KMS-11 (cell line): Measurements from ENCODE around the gene DDX56.

Experiments
- H2AFZ ChIP-seq: fragments of 200-600 bp; sonication (generic); 2 replicates; pipeline ENCODE4 v1.6.1; 2016; ENCODE audit warnings: antibody characterized with exemption, mixed run types, low read depth
- H3K27ac ChIP-seq: fragments of 200-600 bp; sonication (generic); 2 replicates; pipeline ENCODE4 v1.6.1; 2016; ENCODE audit warnings: mild to moderate bottlenecking, mixed run types
- H3K27me3 ChIP-seq: fragments of 200-600 bp; sonication (generic); 2 replicates; pipeline ENCODE4 v1.6.1; 2017; ENCODE audit warnings: mild to moderate bottlenecking, low read depth, mixed run types, moderate library complexity; ENCODE audit not compliant: insufficient read depth
- H3K36me3 ChIP-seq: fragments of 200-600 bp; sonication (generic); 2 replicates; pipeline ENCODE4 v1.6.1; 2017; ENCODE audit warnings: mild to moderate bottlenecking, mixed run types; ENCODE audit not compliant: insufficient read depth
- H3K4me1 ChIP-seq: fragments of 200-600 bp; sonication (generic); 2 replicates; pipeline ENCODE4 v1.6.1; 2016; ENCODE audit warnings: mild to moderate bottlenecking, low read depth, mixed run types; ENCODE audit not compliant: poor library complexity, severe bottlenecking
- H3K4me2 ChIP-seq: fragments of 200-600 bp; sonication (generic); 2 replicates; pipeline ENCODE4 v1.7.0; 2016; ENCODE audit warnings: mild to moderate bottlenecking, mixed run types
- H3K4me3 ChIP-seq: fragments of 200-600 bp; sonication (generic); IDR thresholded peaks from 2 replicates; pipeline ENCODE4 v1.6.1; 2017; ENCODE audit warnings: low read depth, low read length, mixed read lengths; ENCODE audit not compliant: insufficient read depth
- H3K79me2 ChIP-seq: fragments of 200-600 bp; sonication (generic); 2 replicates; pipeline ENCODE4 v1.6.1; 2016; ENCODE audit warnings: low read depth, mixed run types; ENCODE audit not compliant: insufficient read depth
- H3K9ac ChIP-seq: fragments of 200-600 bp; sonication (generic); 2 replicates; pipeline ENCODE4 v1.6.1; 2016; ENCODE audit warnings: mild to moderate bottlenecking, mixed run types
- H4K20me1 ChIP-seq: fragments of 200-600 bp; sonication (generic); 2 replicates; pipeline ENCODE4 v1.6.1; 2016; ENCODE audit warnings: mild to moderate bottlenecking, mixed run types; ENCODE audit not compliant: insufficient read depth
- CTCF ChIP-seq: fragments of 200-600 bp; sonication (generic); conservative IDR thresholded peaks from 2 replicates; pipeline ENCODE4 v1.6.1; 2017; ENCODE audit warnings: low read depth, mild to moderate bottlenecking, antibody characterized with exemption, low read length, moderate library complexity, mixed read lengths

DDX56 gene

GRCh38 chr7:44590910-44591309, 17.2 kb upstream of the DDX56 start:
- Histone ChIP-seq H2AFZ (no peak overlapping the region), H3K4me3 (no peak overlapping the region)

GRCh38 chr7:44587843-44588711, 14.4 kb upstream of the DDX56 start:
- Histone ChIP-seq H3K79me2 (no peaks in the 10 kb centered on the region), H3K27me3 (no peaks in the 10 kb centered on the region), H3K4me3 (no peak overlapping the region), H3K9ac (no peak overlapping the region), H2AFZ (no peak overlapping the region; the same call in 1 of the 2 replicates), H4K20me1 (no peaks in the 10 kb centered on the region), H3K4me2 (peak overlapping the region; percentile 55), H3K4me1 (peaks cover 16% of the 10 kb centered on the region), H3K36me3 (no peaks in the 10 kb centered on the region), H3K27ac (no peak overlapping the region)
- TF ChIP-seq CTCF = peak; percentile 91

More at GRCh38 chr7:44590910-44591309, 17.2 kb upstream of the DDX56 start:
- no peaks in the 10 kb centered on the region for H3K27me3 ChIP-seq
- no peaks in the 10 kb centered on the region for H3K79me2 ChIP-seq
- H3K27ac ChIP-seq = no peak overlapping the region
- H4K20me1 ChIP-seq = no peaks in the 10 kb centered on the region
- no peak overlapping the region for H3K9ac ChIP-seq
- H3K4me2 ChIP-seq = no peak overlapping the region
- H3K36me3 ChIP-seq = no peaks in the 10 kb centered on the region
- no peak for TF ChIP-seq CTCF
- peaks cover 14% of the 10 kb centered on the region for H3K4me1 ChIP-seq

- H3K9ac ChIP-seq = peak overlapping the region; percentile 79
- no peak overlapping the region for H3K4me3 ChIP-seq
- peaks cover 32% of the 10 kb centered on the region for H3K4me1 ChIP-seq
- peaks cover 31% of the 10 kb centered on the region for H3K79me2 ChIP-seq
- H3K27me3 ChIP-seq = no peaks in the 10 kb centered on the region
- peak overlapping the region; percentile 86 for H3K4me2 ChIP-seq
- no peaks in the 10 kb centered on the region for H4K20me1 ChIP-seq
- no peak for TF ChIP-seq CTCF
- H3K27ac ChIP-seq = peak overlapping the region; percentile 76
- no peaks in the 10 kb centered on the region; the same call in 1 of the 2 replicates for H3K36me3 ChIP-seq
- H2AFZ ChIP-seq = peak overlapping the region; percentile 87
Measured at GRCh38 chr7:44583146-44583865, 9.6 kb upstream of the DDX56 start.

GRCh38 chr7:44581879-44582603, 8.3 kb upstream of the DDX56 start, which contains the start of gene TMED4:
Gene TMED4, minus strand, starts transcription at chr7:44582231. Its CDS starts 25 bp downstream, at chr7:44582206.
- H3K4me3 ChIP-seq = no peak within 1 kb of the TSS
- H3K4me2 ChIP-seq = peak within 1 kb of the TSS; percentile 92
- H3K4me1 ChIP-seq = peaks cover 27% of the 10 kb centered on the region
- H3K79me2 ChIP-seq = peaks cover 31% of the 10 kb centered on the region
- no peak for TF ChIP-seq CTCF
- no peaks in the 10 kb centered on the region for H4K20me1 ChIP-seq
- H3K27ac ChIP-seq = peak within 1 kb of the TSS; percentile 76
- peak within 1 kb of the TSS; percentile 82 for H3K9ac ChIP-seq
- H3K36me3 ChIP-seq = no peaks in the 10 kb centered on the region; the same call in 1 of the 2 replicates
- no peaks in the 10 kb centered on the region for H3K27me3 ChIP-seq
- H2AFZ ChIP-seq = peak within 1 kb of the TSS; percentile 87
